Measurements from ENCODE around the gene FBXW7.

- TF ChIP-seq POLR2A (IDR thresholded peaks at IDR 0.05) (no peak), CTCF (IDR thresholded peaks at IDR 0.05) (no peak)
Observed at GRCh38 chr4:152424977-152425376, 110.9 kb downstream of the FBXW7 start.

All from thyroid gland (tissue), 4 donors.